Measurements from ENCODE around the gene FRMD1. TPM values are rescaled to one million over a fixed set of nuclear protein-coding genes. Genes with fewer than 3 reads are reported as not detected.

FRMD1 gene
- total and polyA plus RNA-seq, 7 donors = 0.01 to 2.9 (median 0.25) TPM

DNA sequence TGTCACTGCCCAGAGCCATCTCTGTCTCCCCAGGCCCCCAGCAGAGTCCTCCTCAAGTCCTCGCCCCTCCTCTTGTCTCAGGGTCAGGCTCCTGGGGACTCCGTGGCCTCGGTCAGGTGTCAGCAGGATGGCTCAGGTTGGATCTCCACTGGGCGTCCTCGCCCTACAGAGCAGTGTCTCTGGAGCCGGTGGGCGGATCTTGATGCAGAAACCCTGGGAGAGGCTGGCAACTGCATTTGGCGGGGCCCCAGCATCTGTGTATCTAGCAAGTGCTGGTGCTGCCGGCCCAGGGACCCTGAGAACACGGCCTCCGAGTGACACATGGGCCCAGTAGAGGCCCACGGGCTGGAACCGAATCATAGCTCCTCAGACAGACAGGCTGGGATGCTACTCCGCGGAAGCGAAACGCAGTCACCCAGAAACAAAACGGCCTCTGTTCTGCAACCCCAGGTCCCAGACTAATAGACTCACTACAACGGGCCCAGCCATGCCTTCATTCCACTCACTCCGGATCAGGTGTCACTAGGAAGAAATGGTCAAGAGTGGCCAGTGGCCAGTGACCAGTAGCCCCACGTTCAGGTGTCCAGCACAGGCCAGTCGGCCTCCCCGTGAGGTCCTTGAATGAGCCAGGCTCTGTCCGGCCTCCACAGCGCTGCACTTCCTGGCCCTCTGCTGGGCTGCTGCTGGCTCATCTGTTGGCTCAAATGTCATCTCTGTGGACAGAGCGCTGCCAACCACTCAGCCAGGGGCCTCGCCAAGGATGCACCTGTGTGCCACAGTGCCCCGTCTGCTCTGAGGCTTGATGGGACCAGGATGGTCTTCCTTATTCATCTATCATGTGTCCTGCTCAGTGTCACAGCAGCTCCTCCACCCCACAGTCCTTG lies 12.6 kb upstream of the FRMD1 start:
- ATAC-seq (peak; percentile 55 to 68 (median 62)), DNase-seq (peak in 1 of 2 donors; percentile 11)
- Histone ChIP-seq H3K27ac (no peak overlapping the region), H3K27me3 (ENCODE audit: insufficient read depth in 3 of 3, low read length in 2 of 3) (no peaks in the 10 kb centered on the region), H3K4me3 (no peak overlapping the region), H3K9me3 (no peaks in the 10 kb centered on the region), H3K36me3 (ENCODE audit: insufficient read depth in 1 of 2, low read depth in 1 of 2) (no peaks in the 10 kb centered on the region), H3K4me1 (no peaks in the 10 kb centered on the region)
- 80 to 83% (median 81%) methylated on average over 28 of the region's 28 CpGs for WGBS, 3 donors
- intact Hi-C loops (cut with DNase I) = no loop called here
- TF ChIP-seq, protein P1, sequence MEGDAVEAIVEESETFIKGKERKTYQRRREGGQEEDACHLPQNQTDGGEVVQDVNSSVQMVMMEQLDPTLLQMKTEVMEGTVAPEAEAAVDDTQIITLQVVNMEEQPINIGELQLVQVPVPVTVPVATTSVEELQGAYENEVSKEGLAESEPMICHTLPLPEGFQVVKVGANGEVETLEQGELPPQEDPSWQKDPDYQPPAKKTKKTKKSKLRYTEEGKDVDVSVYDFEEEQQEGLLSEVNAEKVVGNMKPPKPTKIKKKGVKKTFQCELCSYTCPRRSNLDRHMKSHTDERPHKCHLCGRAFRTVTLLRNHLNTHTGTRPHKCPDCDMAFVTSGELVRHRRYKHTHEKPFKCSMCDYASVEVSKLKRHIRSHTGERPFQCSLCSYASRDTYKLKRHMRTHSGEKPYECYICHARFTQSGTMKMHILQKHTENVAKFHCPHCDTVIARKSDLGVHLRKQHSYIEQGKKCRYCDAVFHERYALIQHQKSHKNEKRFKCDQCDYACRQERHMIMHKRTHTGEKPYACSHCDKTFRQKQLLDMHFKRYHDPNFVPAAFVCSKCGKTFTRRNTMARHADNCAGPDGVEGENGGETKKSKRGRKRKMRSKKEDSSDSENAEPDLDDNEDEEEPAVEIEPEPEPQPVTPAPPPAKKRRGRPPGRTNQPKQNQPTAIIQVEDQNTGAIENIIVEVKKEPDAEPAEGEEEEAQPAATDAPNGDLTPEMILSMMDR (IDR thresholded peaks at IDR 0.05) = no peak

DNA sequence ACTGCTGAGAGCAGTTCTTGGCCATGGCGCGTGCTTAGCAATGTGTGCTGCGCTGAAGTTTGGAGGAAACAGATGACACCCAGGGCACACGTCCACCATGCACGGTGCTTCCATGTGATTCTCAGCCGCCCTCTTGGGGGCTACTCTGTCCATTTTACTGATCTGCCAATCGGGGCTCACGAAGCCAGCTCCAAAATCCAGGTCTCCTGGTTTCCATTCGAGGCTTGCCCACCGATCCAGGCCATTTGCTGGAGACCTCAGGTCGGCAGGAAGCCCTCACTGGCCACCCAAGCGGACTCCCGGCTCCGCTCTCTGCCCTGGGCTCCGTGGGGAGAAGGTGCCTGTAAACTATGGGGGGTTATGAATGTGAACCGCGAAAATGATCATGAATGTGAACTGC lies 11.7 kb upstream of the FRMD1 start:
- no peaks in the 10 kb centered on the region for H3K4me1 ChIP-seq
- WGBS, 3 donors = 85 to 87% (median 86%) methylated on average over 17 of the region's 17 CpGs
- no peaks in the 10 kb centered on the region for H3K27me3 ChIP-seq (ENCODE audit: insufficient read depth in 3 of 3, low read length in 2 of 3)
- DNase-seq (no peak), ATAC-seq (no peak)
- intact Hi-C loops (cut with DNase I) = no loop called here
- no peaks in the 10 kb centered on the region for H3K36me3 ChIP-seq (ENCODE audit: insufficient read depth in 1 of 2, low read depth in 1 of 2)
- TF ChIP-seq, protein P1 (IDR thresholded peaks at IDR 0.05) = no peak
- H3K4me3 ChIP-seq = no peak overlapping the region
- H3K27ac ChIP-seq = no peak overlapping the region
- H3K9me3 ChIP-seq = no peaks in the 10 kb centered on the region

DNA sequence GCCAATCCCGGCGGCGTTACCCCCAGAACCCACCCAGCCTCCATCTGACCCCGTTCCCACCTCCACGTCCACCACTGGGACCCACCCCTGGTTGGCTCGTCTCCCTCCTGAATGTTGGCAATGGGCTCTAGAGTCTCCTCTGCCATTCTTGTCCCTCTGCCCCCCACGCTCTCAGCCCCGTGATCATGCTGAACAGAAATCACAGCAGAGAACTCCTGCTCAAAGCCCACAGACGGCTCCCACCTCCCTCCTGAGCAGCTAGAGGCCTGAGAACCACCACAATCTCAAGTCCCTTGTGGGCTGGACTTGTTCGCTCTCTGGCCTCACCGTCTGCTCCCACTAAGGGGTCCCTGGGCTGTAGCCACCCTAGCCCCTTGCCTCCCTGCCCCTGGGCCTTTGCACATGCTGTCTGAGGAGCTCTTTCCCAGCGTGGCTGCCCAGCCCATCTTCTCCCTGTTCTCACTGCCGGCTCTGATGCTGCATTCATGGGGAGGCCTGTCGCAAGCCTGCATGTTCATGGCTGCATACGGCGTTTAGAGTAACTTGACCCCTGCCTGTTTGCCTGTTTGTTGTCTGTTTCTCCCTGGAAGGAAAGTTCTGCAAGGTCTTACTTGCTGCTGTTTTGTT lies 11.2 kb upstream of the FRMD1 start:
- no peak overlapping the region for H3K4me3 ChIP-seq
- intact Hi-C loops (cut with DNase I) = no loop called here
- DNase-seq = peak in 1 of 2 donors; percentile 4
- TF ChIP-seq, protein P1 (IDR thresholded peaks at IDR 0.05) = no peak
- no peaks in the 10 kb centered on the region for H3K4me1 ChIP-seq
- H3K9me3 ChIP-seq = no peaks in the 10 kb centered on the region
- ATAC-seq = no peak
- H3K27me3 ChIP-seq (ENCODE audit: insufficient read depth in 3 of 3, low read length in 2 of 3) = no peaks in the 10 kb centered on the region
- no peaks in the 10 kb centered on the region for H3K36me3 ChIP-seq (ENCODE audit: insufficient read depth in 1 of 2, low read depth in 1 of 2)
- 69 to 85% (median 71%) methylated on average over 15 to 16 of the region's 16 CpGs for WGBS, 3 donors
- H3K27ac ChIP-seq = no peak overlapping the region

DNA sequence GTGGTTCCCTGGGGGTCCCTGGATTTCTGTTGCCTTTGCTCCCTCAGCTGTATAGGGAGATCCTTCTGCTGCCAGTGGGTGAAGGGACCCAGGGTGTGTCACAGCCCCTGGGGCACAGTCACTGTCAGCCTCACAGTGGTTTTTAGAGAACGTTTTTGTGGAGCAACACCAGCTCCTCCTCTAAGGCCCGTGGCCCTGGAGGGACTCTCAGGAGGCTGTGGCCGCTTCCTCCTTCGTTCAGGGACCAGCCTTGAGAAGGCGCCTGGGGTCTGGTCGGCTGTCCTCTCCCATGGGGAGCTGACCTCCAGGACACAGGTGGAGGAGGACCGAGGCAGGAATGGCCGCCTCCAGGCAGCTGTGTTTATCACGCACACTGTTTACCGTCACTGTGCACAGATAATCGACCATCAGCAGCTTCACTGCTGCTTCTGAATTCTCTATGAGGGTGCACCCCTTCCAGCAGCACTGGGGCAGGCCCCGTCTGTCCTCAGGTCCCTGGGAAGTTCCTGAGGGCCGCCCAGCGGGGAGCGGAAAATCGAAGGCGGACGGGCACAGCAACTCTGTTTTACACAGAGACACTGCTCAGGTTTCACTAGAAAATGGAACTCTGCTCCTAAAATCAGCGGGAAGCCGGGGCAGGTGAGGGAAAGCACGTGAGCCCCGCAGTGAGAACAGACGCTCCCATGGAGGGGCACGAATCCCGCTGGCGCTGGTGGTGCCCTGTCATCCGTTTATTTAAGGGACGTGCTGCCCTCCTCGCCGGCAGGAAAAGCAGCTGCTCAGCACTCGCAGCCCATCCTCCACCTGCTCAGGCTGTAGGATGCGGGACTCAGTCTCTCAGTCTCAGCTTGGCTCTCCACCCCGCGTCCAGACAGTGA lies 10.4 kb upstream of the FRMD1 start:
- no peaks in the 10 kb centered on the region for H3K27me3 ChIP-seq (ENCODE audit: insufficient read depth in 3 of 3, low read length in 2 of 3)
- H3K36me3 ChIP-seq (ENCODE audit: insufficient read depth in 1 of 2, low read depth in 1 of 2) = no peaks in the 10 kb centered on the region
- ATAC-seq (peak; percentile 47 to 90 (median 70)), DNase-seq (peak; percentile 15 to 67)
- intact Hi-C loops (cut with DNase I) = no loop called here
- H3K9me3 ChIP-seq = no peaks in the 10 kb centered on the region
- no peaks in the 10 kb centered on the region for H3K4me1 ChIP-seq
- 52 to 74% (median 59%) methylated on average over 34 of the region's 34 CpGs for WGBS, 3 donors
- no peak overlapping the region for H3K27ac ChIP-seq
- H3K4me3 ChIP-seq = no peak overlapping the region
- TF ChIP-seq, protein P1 (IDR thresholded peaks at IDR 0.05) = no peak

Data from psoas muscle (tissue), 8 donors.